Thoracic aorta (tissue), 2 donors: ENCODE measurements around the gene KRTAP5-10. TPM values are rescaled to one million over a fixed set of nuclear protein-coding genes. Genes with fewer than 3 reads are reported as not detected.
"Not testable (repeated sequence)": the region's sequence is repeated elsewhere in the genome, so short reads cannot be mapped to it uniquely, and the experiment has no call there.

Experiments used
- ATAC-seq: fragments of 150-250 bp; one replicate; pipeline ENCODE4 v1.8.0; 2017; ENCODE audit warnings: low read depth; ENCODE audit not compliant: insufficient number of reproducible peaks, low FRiP score
- DNase-seq: peaks from one replicate; pipeline ENCODE4 v3.0.0-alpha.2; 2020; ENCODE audit warnings: low spot score
- H3K27ac ChIP-seq, 2 donors: fragments of 200-600 bp; sonication (generic); 1 replicate in 1 of 2; 2 replicates in 1 of 2; pipeline ENCODE4 v1.5.1; 2016; ENCODE audit warnings: mild to moderate bottlenecking in 2 of 2, moderate library complexity in 2 of 2
- H3K27me3 ChIP-seq: fragments of 200-600 bp; sonication (generic); replicated peaks from 2 replicates; pipeline ENCODE4 v1.6.0; 2016; ENCODE audit warnings: mild to moderate bottlenecking; ENCODE audit not compliant: insufficient read depth
- H3K36me3 ChIP-seq: fragments of 200-600 bp; sonication (generic); one replicate; pipeline ENCODE4 v1.5.1; 2016
- H3K4me1 ChIP-seq, 2 donors: fragments of 200-600 bp; sonication (generic); 1 replicate in 1 of 2; 2 replicates in 1 of 2; pipeline versions ENCODE4 v1.5.1 to v1.6.0; 2016; ENCODE audit warnings: low read depth in 2 of 2, mild to moderate bottlenecking in 1 of 2; ENCODE audit not compliant: control insufficient read depth in 1 of 2
- H3K4me3 ChIP-seq: fragments of 200-600 bp; sonication (generic); 2 replicates; pipeline ENCODE4 v1.5.1; 2016; ENCODE audit warnings: mild to moderate bottlenecking
- H3K9me3 ChIP-seq: fragments of 200-600 bp; sonication (generic); 2 replicates; pipeline ENCODE4 v1.5.1; 2016
- total RNA-seq, 2 donors: library from RNA; depleted of rRNA; stranded (reverse); fragments of >200 nt; gene quantifications; one replicate each; pipeline versions ENCODE4 v1.1.0 to v1.2.3, GENCODE V29; 2016
- TF ChIP-seq, protein P1 (sequence below): fragments of 200-600 bp; sonication (generic); IDR thresholded peaks from one replicate; pipeline ENCODE4 v1.5.1; 2019; ENCODE audit warnings: antibody characterized with exemption

KRTAP5-10 gene
- total RNA-seq, 2 donors from 2014 or later, result not detected

GRCh38 chr11:71572811-71573210 lies 7.4 kb downstream of the KRTAP5-10 start:
- Histone ChIP-seq H3K9me3 (no peaks in the 10 kb centered on the region), H3K4me3 (no peak overlapping the region), H3K27me3 (no peaks in the 10 kb centered on the region), H3K36me3 (no peaks in the 10 kb centered on the region), H3K4me1 (no peaks in the 10 kb centered on the region), H3K27ac (no peak overlapping the region)
- ATAC-seq (no peak), DNase-seq (no peak)
- TF ChIP-seq, protein P1, sequence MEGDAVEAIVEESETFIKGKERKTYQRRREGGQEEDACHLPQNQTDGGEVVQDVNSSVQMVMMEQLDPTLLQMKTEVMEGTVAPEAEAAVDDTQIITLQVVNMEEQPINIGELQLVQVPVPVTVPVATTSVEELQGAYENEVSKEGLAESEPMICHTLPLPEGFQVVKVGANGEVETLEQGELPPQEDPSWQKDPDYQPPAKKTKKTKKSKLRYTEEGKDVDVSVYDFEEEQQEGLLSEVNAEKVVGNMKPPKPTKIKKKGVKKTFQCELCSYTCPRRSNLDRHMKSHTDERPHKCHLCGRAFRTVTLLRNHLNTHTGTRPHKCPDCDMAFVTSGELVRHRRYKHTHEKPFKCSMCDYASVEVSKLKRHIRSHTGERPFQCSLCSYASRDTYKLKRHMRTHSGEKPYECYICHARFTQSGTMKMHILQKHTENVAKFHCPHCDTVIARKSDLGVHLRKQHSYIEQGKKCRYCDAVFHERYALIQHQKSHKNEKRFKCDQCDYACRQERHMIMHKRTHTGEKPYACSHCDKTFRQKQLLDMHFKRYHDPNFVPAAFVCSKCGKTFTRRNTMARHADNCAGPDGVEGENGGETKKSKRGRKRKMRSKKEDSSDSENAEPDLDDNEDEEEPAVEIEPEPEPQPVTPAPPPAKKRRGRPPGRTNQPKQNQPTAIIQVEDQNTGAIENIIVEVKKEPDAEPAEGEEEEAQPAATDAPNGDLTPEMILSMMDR, result no peak

- H3K4me3 ChIP-seq, result no peak overlapping the region
- no peak overlapping the region for H3K27ac ChIP-seq
- H3K36me3 ChIP-seq, result no peaks in the 10 kb centered on the region
- ATAC-seq (no peak), DNase-seq (no peak)
- H3K9me3 ChIP-seq, result no peaks in the 10 kb centered on the region
- H3K4me1 ChIP-seq, result no peaks in the 10 kb centered on the region
- TF ChIP-seq, protein P1, result no peak
- no peaks in the 10 kb centered on the region for H3K27me3 ChIP-seq
These were observed 9.1 kb downstream of the KRTAP5-10 start for GRCh38 chr11:71574418-71574817.

DNA sequence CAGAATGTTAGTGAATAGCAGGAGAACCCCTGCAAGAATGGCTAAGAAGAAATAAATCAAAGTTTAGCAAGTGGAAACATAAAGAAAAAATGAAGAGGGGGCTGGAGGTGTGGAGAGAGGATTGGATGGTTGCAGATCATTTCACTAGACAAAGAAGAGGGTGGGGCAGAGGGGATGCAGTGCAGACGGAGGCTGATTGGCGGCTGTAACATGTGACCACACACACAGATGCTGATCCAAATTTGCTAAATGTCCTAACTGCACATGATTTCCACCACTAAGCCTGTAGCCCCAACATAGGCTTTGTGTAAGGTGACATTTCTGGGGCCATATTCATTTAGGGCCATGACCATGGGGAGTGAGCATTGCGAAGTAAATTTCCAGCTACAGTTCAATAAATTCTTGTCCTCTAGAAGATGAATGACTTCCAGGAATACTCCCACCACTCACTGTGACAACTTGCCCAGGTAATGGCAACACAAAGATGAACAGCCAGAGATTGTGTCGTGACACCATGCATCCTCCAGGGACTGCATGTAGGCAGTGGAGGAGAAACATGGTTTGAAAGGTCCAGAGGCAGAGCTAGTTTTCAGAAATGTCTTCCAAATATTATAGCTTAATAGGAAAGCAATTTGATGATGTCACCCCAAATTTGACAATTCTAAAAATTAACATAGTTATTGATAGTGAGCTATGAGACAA lies 10.5 kb downstream of the KRTAP5-10 start:
- TF ChIP-seq, protein P1, result no peak
- no peak overlapping the region for H3K4me3 ChIP-seq
- no peaks in the 10 kb centered on the region for H3K36me3 ChIP-seq
- H3K27ac ChIP-seq, result no peak overlapping the region
- no peaks in the 10 kb centered on the region for H3K27me3 ChIP-seq
- H3K9me3 ChIP-seq, result no peaks in the 10 kb centered on the region
- no peaks in the 10 kb centered on the region for H3K4me1 ChIP-seq
- DNase-seq (no peak), ATAC-seq (no peak)

GRCh38 chr11:71576688-71577465 lies 11.5 kb downstream of the KRTAP5-10 start:
- not testable (repeated sequence) for H3K27ac ChIP-seq, H3K27me3 ChIP-seq, H3K9me3 ChIP-seq, H3K36me3 ChIP-seq, ATAC-seq, H3K4me3 ChIP-seq, DNase-seq, H3K4me1 ChIP-seq

- TF ChIP-seq, protein P1, result no peak
- H3K4me3 ChIP-seq, result no peak overlapping the region
These were observed 12.2 kb downstream of the KRTAP5-10 start for GRCh38 chr11:71577469-71578004.

GRCh38 chr11:71579513-71579912 lies 14.2 kb downstream of the KRTAP5-10 start:
- H3K27ac ChIP-seq, H3K27me3 ChIP-seq, H3K4me1 ChIP-seq, DNase-seq, H3K4me3 ChIP-seq, H3K9me3 ChIP-seq, ATAC-seq, H3K36me3 ChIP-seq: not testable (repeated sequence)

More at GRCh38 chr11:71577469-71578004, 12.2 kb downstream of the KRTAP5-10 start:
- ATAC-seq (no peak), DNase-seq (no peak)
- Histone ChIP-seq H3K27ac (no peak overlapping the region), H3K36me3 (no peaks in the 10 kb centered on the region), H3K4me1 (no peaks in the 10 kb centered on the region), H3K9me3 (no peaks in the 10 kb centered on the region), H3K27me3 (no peaks in the 10 kb centered on the region)
